Fibroblast of lung (primary cell): ENCODE data around the gene MLXIP. TPM values are rescaled to one million over a fixed set of nuclear protein-coding genes. Genes with fewer than 3 reads are reported as not detected.
A peak's percentile ranks its signal among the peaks of the same experiment; 100 is the strongest.

Experiments used
- DNase-seq, 2 donors: peaks; one replicate each; pipeline versions ENCODE4 v3.0.0 to v3.0.0-alpha.2; 2010; ENCODE audit warnings: low read depth in 2 of 2
- H2AFZ ChIP-seq: 2 replicates; pipeline ENCODE4 v1.5.1; 2012; ENCODE audit warnings: low read length, control low read depth, inconsistent platforms
- H3K27ac ChIP-seq: 2 replicates; pipeline ENCODE4 v1.5.1; 2011; ENCODE audit warnings: low read length, control low read depth; ENCODE audit not compliant: insufficient read depth
- H3K27me3 ChIP-seq: 2 replicates; pipeline ENCODE4 v1.5.1; 2011; ENCODE audit warnings: mild to moderate bottlenecking, low read length; ENCODE audit not compliant: control insufficient read depth, insufficient read depth
- H3K36me3 ChIP-seq: 2 replicates; pipeline ENCODE4 v1.5.1; 2011; ENCODE audit warnings: low read length; ENCODE audit not compliant: control insufficient read depth, insufficient read depth
- H3K4me1 ChIP-seq: 2 replicates; pipeline ENCODE4 v1.5.1; 2011; ENCODE audit warnings: low read length; ENCODE audit not compliant: control insufficient read depth, insufficient read depth; ENCODE audit errors: extremely low read depth
- H3K4me2 ChIP-seq: 2 replicates; pipeline ENCODE4 v1.5.1; 2011; ENCODE audit warnings: low read length, control low read depth; ENCODE audit not compliant: insufficient read depth; ENCODE audit errors: extremely low read depth
- H3K4me3 ChIP-seq, 4 experiments: fragments of 200-600 bp in 1 of 4; sonication (generic) in 1 of 4; replicated peaks in 1 of 4; 2 replicates each; pipeline ENCODE4 v1.5.1; 2011 to 2016; ENCODE audit warnings: low read length in 4 of 4, low read depth in 3 of 4, mild to moderate bottlenecking in 3 of 4, control low read depth in 2 of 4, inconsistent platforms in 1 of 4, mixed read lengths in 1 of 4; ENCODE audit not compliant: insufficient read depth in 1 of 4; ENCODE audit errors: control extremely low read depth in 1 of 4
- H3K79me2 ChIP-seq: 2 replicates; pipeline ENCODE4 v1.5.1; 2012; ENCODE audit warnings: mild to moderate bottlenecking, low read length, inconsistent platforms; ENCODE audit not compliant: control insufficient read depth, insufficient read depth
- H3K9ac ChIP-seq: 2 replicates; pipeline ENCODE4 v1.5.1; 2011; ENCODE audit warnings: mild to moderate bottlenecking, low read length, control low read depth; ENCODE audit not compliant: insufficient read depth
- H3K9me3 ChIP-seq: 2 replicates; pipeline ENCODE4 v1.5.1; 2012; ENCODE audit warnings: low read depth, low read length; ENCODE audit not compliant: control insufficient read depth, insufficient read depth
- H4K20me1 ChIP-seq: 2 replicates; pipeline ENCODE4 v1.5.1; 2011; ENCODE audit warnings: low read length; ENCODE audit not compliant: control insufficient read depth, insufficient read depth; ENCODE audit errors: extremely low read depth
- CTCF ChIP-seq, 2 donors: IDR thresholded peaks in 1 of 2; conservative IDR thresholded peaks in 1 of 2; 1 replicate in 1 of 2; 2 replicates in 1 of 2; pipeline ENCODE4 v1.5.1; 2011 to 2012; ENCODE audit warnings: low read length in 2 of 2, control low read depth in 1 of 2, inconsistent platforms in 1 of 2, low read depth in 1 of 2, mild to moderate bottlenecking in 1 of 2
- EZH2 ChIP-seq: IDR thresholded peaks from 2 replicates; pipeline ENCODE4 v1.5.1; 2012; ENCODE audit warnings: low read length, control low read depth, mild to moderate bottlenecking; ENCODE audit errors: missing control alignments
- polyA plus RNA-seq, 2 donors: library from polyadenylated mRNA; depleted of rRNA in 1 of 2; stranded (reverse) in 1 of 2; unstranded in 1 of 2; fragments of >200 nt; gene quantifications; 2 replicates each; pipeline ENCODE4 v1.2.1, GENCODE V29; 2011 to 2012; ENCODE audit warnings: missing spikeins in 1 of 2
- total RNA-seq: library from RNA; depleted of rRNA; stranded (reverse); fragments of >200 nt; gene quantifications from 2 replicates; pipeline ENCODE4 v1.2.1, GENCODE V29; 2014

MLXIP gene
- total and polyA plus RNA-seq, 2 donors (not counting 1 experiment from before 2014, with no cell fraction given) = 6.6 to 17.0 TPM

GRCh38 chr12:122081083-122081696 lies 2.6 kb downstream of the MLXIP start:
- peaks cover 46% of the 10 kb centered on the region for H3K79me2 ChIP-seq
- H2AFZ ChIP-seq = no peak overlapping the region
- no peaks in the 10 kb centered on the region for H4K20me1 ChIP-seq

GRCh38 chr12:122081697-122082221 lies 3.2 kb downstream of the MLXIP start:
- H2AFZ ChIP-seq = no peak overlapping the region

More at GRCh38 chr12:122081083-122081696, 2.6 kb downstream of the MLXIP start:
- H3K4me2 ChIP-seq = peak overlapping the region; percentile 97
- no peak for TF ChIP-seq EZH2
- TF ChIP-seq CTCF (conservative IDR thresholded peaks at IDR 0.05 in 1 of 2, IDR thresholded peaks at IDR 0.05 in 1 of 2; ENCODE audit: low read depth in 1 of 2, low read length in 2 of 2) = no peak
- H3K4me3 ChIP-seq = peak overlapping the region; percentile 74 to 92 (median 84)
- no peaks in the 10 kb centered on the region for H3K27me3 ChIP-seq
- H3K4me1 ChIP-seq = peaks cover 16% of the 10 kb centered on the region
- no peak overlapping the region for H3K9ac ChIP-seq
- H3K36me3 ChIP-seq = peaks cover 7% of the 10 kb centered on the region
- H3K27ac ChIP-seq = peak overlapping the region; percentile 79
- H3K9me3 ChIP-seq = no peaks in the 10 kb centered on the region
- peak; percentile 62 to 79 for DNase-seq

More at GRCh38 chr12:122081697-122082221, 3.2 kb downstream of the MLXIP start:
- Histone ChIP-seq H3K4me1 (peaks cover 16% of the 10 kb centered on the region), H3K9me3 (no peaks in the 10 kb centered on the region), H4K20me1 (no peaks in the 10 kb centered on the region), H3K4me2 (peak overlapping the region; percentile 78), H3K4me3 (peak overlapping the region; percentile 13 to 77 (median 51)), H3K27me3 (no peaks in the 10 kb centered on the region), H3K79me2 (peaks cover 49% of the 10 kb centered on the region), H3K27ac (peak overlapping the region; percentile 79), H3K36me3 (peaks cover 7% of the 10 kb centered on the region), H3K9ac (no peak overlapping the region)
- peak in 1 of 2 donors; percentile 91 for DNase-seq
- TF ChIP-seq EZH2 (no peak), CTCF (conservative IDR thresholded peaks at IDR 0.05 in 1 of 2, IDR thresholded peaks at IDR 0.05 in 1 of 2; ENCODE audit: low read depth in 1 of 2, low read length in 2 of 2) (no peak)
